Osteocyte (in vitro differentiated cells): ENCODE results near the gene TBC1D5. TPM values are rescaled to one million over a fixed set of nuclear protein-coding genes. Genes with fewer than 3 reads are reported as not detected.

Experiments
- DNase-seq: peaks from one replicate; pipeline ENCODE4 v3.0.0; 2021; ENCODE audit warnings: mixed read lengths; ENCODE audit not compliant: unreplicated experiment; ENCODE audit errors: extremely low spot score
- H3K27ac Mint-ChIP-seq: one replicate; pipeline ENCODE4 v1.8.0; 2021; ENCODE audit warnings: mild to moderate bottlenecking, mixed read lengths; ENCODE audit not compliant: unreplicated experiment
- H3K27me3 Mint-ChIP-seq: one replicate; pipeline ENCODE4 v1.8.0; 2021; ENCODE audit warnings: mixed read lengths; ENCODE audit not compliant: unreplicated experiment
- H3K36me3 Mint-ChIP-seq: one replicate; pipeline ENCODE4 v1.8.0; 2021; ENCODE audit warnings: mixed read lengths; ENCODE audit not compliant: unreplicated experiment
- H3K4me1 Mint-ChIP-seq: one replicate; pipeline ENCODE4 v1.8.0; 2021; ENCODE audit warnings: mixed read lengths; ENCODE audit not compliant: unreplicated experiment
- H3K4me3 Mint-ChIP-seq: one replicate; pipeline ENCODE4 v1.8.0; 2021; ENCODE audit warnings: mild to moderate bottlenecking, moderate library complexity, mixed read lengths; ENCODE audit not compliant: unreplicated experiment
- H3K9me3 Mint-ChIP-seq: one replicate; pipeline ENCODE4 v1.8.0; 2021; ENCODE audit warnings: mixed read lengths; ENCODE audit not compliant: unreplicated experiment
- CTCF ChIP-seq: fragments of 200-600 bp; sonication (generic); IDR thresholded peaks from 2 replicates; pipeline ENCODE4 v1.5.0; 2021; ENCODE audit warnings: antibody characterized with exemption, mild to moderate bottlenecking, moderate library complexity
- total RNA-seq: library from RNA; stranded (reverse); gene quantifications from 2 replicates; pipeline ENCODE4 v1.2.1, GENCODE V29; 2021

TBC1D5 gene
- total RNA-seq, 1 donor from 2014 or later: 69.2 TPM

DNA sequence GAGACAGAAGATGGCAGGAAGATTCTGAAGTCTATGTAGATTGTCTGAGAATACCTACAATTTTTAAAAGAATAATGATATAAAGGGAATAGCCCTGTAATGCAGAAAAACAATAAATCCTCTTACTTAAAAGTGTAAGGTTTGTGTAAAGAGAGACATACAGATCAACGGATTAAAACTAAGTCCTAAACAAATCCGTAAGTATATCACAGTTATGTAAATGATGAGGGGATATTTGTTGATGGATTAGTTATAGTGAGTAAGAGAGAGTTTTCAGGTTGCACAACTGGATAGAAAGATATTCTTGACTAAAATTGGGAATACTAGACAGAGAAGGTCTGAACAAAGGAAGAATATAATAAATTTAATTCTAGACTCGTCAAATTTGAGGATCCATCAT is 179.6 kb downstream of the TBC1D5 start:
- DNase-seq: no peak
- H3K4me3 Mint-ChIP-seq: no peak overlapping the region
- peaks cover 3% of the 10 kb centered on the region for H3K36me3 Mint-ChIP-seq
- no peaks in the 10 kb centered on the region for H3K27me3 Mint-ChIP-seq
- no peak for TF ChIP-seq CTCF
- no peaks in the 10 kb centered on the region for H3K9me3 Mint-ChIP-seq
- no peaks in the 10 kb centered on the region for H3K4me1 Mint-ChIP-seq
- no peak overlapping the region for H3K27ac Mint-ChIP-seq

DNA sequence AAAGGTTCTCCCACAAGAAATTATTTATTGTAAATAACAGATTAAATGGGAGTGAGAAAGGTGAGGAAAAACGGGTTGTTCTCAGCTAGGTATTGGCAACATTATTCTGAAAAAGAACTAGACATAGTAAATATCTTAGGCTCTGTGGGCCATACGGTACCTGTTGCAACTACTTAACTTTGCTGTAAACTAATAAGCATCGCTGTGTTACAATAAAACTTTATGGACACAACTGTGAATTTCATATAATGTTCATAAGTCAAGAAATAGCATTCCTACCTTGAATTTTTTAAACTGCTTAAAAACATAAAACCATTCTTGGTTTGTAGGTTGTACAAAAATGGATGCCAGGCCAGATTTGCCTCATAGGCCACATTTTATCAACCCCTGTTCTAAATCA is 183.9 kb downstream of the TBC1D5 start:
- Mint-ChIP-seq H3K27me3 (no peaks in the 10 kb centered on the region), H3K4me3 (no peak overlapping the region), H3K4me1 (no peaks in the 10 kb centered on the region), H3K27ac (no peak overlapping the region), H3K36me3 (peaks cover 3% of the 10 kb centered on the region), H3K9me3 (no peaks in the 10 kb centered on the region)
- no peak for TF ChIP-seq CTCF
- DNase-seq: no peak

DNA sequence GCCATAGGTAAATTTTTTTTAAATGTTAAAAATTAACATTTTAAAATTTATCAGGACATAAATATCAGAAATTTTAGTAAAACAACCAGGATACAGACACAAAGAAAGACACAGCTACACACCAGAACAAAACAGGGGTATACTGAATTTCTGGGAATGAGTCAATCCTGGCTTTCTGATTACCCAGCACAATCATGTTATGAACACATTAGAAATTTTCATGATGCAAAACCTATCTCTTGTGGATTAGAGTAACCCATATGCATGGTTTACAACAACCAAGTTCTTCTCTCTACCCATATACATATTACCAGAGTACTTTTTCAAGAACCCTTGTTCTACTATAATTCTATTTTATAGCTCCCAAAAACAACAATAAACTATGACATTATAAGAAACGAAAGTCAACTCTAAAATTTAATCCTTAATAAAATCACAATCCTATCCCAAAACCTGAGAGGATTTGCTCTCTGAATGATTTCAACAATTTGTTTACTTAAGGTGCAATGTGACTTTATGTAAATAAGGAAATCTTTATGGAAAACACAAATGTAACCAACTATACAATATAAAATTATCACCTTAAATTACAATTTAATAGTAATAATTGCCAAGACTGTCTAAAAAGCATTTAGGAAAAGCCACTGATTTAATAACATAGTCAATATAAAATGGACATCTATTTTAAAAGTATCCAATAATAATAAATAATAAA is 184.5 kb downstream of the TBC1D5 start:
- Mint-ChIP-seq H3K4me3 (no peak overlapping the region), H3K27ac (no peak overlapping the region), H3K36me3 (peaks cover 3% of the 10 kb centered on the region), H3K27me3 (no peaks in the 10 kb centered on the region), H3K4me1 (no peaks in the 10 kb centered on the region), H3K9me3 (no peaks in the 10 kb centered on the region)
- no peak for TF ChIP-seq CTCF
- DNase-seq: no peak

GRCh38 chr3:17555525-17555924 is 186.9 kb downstream of the TBC1D5 start:
- no peak for DNase-seq
- Mint-ChIP-seq H3K27ac (no peak overlapping the region), H3K27me3 (no peaks in the 10 kb centered on the region), H3K4me3 (no peak overlapping the region), H3K4me1 (no peaks in the 10 kb centered on the region), H3K36me3 (no peaks in the 10 kb centered on the region), H3K9me3 (no peaks in the 10 kb centered on the region)
- no peak for TF ChIP-seq CTCF

DNA sequence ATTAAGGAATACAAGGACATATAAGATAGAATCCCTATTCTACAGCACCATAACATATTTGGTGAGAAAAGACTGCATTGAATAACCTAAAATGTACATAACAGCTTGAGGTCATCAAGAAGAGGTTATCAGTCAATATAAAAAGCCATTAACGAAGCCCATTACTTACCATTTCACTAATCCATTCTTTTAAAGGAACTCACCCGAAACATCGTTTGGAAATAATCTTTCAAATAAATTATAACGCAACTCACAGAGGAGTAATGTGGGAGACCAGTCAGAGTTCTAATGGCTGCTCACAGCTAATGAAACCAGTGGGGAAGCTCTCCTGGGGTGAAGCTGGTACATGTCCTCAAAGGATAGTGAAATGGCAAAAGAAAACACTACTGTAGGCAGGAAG is 188.4 kb downstream of the TBC1D5 start:
- TF ChIP-seq CTCF: no peak
- Mint-ChIP-seq H3K27ac (no peak overlapping the region), H3K27me3 (no peaks in the 10 kb centered on the region), H3K36me3 (no peaks in the 10 kb centered on the region), H3K4me3 (no peak overlapping the region), H3K9me3 (no peaks in the 10 kb centered on the region), H3K4me1 (no peaks in the 10 kb centered on the region)
- no peak for DNase-seq
